ENCODE data around the gene LECT2.

DNA sequence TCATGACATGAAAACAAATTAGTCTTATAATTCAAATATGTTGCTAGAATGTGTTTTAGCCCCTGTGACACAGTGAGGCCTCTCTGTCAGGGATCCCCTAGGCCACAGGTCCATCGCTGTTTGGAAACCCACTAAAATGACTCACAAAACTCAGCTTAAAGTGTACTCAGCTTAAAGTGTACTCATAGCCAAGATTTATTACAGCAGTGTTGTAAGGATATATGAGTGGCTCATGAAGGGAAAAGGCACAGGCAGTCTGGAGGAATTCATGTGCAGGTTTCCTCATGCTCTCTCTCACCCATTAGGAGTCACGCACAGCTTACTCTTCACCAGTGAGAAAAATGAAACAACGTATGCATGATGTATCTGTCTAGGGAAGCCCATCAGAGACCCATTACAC is 49.7 kb upstream of the LECT2 start:
- no peak for TF ChIP-seq POLR2A (IDR thresholded peaks at IDR 0.05; ENCODE audit: low read depth, low read length)
- no peak for TF ChIP-seq POLR2AphosphoS5 (IDR thresholded peaks at IDR 0.05; ENCODE audit: low read depth, low read length)
- TF ChIP-seq TAF1 (IDR thresholded peaks at IDR 0.05; ENCODE audit: low read depth, low read length): no peak
- TF ChIP-seq SPI1 (IDR thresholded peaks at IDR 0.05; ENCODE audit: low read depth, low read length): no peak

All from GM12891 (cell line).